ENCODE results near the gene GAK.
"Not testable (repeated sequence)": the region's sequence is repeated elsewhere in the genome, so short reads cannot be mapped to it uniquely, and the experiment has no call there.

Gene GAK

DNA sequence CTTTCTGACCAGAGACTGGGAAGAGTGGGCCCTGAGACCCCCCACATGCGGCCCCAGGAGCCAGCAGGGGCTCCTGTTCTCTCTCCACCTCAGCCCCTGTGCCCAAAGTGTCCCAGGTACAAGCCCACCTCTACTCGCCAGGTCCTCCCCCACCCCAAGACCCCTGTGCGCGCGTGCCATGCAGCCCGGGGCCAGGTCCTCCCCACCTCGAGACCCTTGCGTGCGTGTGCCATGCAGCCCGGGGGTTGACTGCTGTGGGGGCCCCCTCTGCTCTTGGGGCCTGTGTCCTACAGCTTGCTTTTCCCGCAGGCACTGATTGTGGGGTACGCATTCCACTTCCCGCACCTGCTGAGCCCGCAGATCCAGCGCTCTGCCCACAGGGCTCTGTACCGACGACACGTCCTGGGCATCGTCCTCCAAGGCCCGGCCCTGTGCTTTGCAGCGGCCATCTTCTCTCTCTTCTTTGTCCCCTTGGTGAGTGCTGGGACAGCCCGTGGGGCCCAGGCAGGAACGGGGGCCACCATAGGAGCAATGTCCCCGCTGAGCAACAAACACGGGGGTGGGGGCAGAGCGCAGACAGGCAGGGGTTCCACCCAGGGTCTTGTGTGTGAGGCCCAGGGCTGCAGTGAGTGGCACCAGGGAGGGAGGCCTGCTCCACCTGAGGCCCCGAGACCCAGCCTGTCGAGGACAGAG lies 20.9 kb upstream of the GAK start:
- DNase-seq (ENCODE audit: low read depth): no peak

- no peak for DNase-seq (ENCODE audit: low read depth)
Measured at GRCh38 chr4:951594-952468, 19.7 kb upstream of the GAK start.

- no peak for DNase-seq (ENCODE audit: low read depth)
Measured at GRCh38 chr4:951186-951585, 19.1 kb upstream of the GAK start.

DNA sequence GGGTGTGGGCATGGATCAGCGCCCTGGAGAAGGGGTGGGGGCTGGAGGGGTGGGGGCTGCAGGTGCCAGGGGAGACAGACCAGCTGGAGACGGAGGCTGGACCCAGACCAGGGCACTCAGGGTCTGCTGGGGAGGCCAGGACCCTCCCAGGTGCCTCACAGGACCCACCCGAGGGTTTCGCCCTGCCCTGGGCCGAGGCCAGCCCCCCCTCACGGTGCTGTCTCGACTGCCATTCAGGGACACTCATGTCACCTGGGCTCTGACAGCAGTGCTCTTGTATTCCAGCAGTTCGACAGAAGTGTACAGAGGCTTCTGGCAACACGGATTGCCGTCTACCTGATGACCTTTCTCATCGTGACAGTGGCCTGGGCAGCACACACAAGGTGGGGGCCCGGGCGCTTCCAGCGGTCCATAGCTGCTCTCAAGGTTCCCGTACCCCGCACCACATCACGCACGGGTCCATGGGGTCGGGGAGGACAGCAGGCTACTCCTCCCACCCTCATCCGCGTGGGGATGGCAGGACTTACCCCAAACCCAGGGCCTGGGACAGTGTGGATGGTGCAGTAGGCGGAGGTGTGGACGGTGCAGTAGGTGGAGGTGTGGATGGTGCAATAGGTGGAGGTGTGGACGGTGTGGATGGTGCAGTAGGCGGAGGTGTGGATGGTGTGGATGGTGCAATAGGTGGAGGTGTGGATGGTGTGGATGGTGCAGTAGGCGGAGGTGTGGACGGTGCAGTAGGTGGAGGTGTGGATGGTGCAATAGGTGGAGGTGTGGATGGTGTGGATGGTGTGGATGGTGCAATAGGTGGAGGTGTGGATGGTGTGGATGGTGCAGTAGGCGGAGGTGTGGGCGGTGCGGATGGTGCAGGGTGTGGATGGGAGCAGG lies 18.3 kb upstream of the GAK start:
- DNase-seq (ENCODE audit: low read depth): no peak

DNA sequence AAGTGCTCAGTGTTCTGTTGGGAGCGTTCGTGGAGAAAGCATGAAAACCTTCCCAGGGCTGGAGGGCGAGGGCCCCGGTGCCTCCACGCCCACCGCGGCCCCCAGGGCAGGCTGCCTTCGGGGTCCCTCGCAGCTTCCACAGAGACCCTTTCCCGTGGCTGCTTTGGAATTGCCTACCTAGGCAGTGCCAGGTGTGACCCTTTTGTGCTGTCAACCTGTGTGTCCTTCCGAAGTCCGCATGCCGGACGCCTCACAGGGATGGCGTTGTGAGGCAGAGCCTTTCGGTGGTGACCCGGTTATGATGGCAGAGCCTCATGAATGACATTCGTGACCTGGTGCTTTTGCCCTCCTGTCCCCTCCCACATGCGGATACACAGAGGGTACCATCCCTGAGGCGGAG lies 17.5 kb upstream of the GAK start:
- DNase-seq (ENCODE audit: low read depth): no peak

DNA sequence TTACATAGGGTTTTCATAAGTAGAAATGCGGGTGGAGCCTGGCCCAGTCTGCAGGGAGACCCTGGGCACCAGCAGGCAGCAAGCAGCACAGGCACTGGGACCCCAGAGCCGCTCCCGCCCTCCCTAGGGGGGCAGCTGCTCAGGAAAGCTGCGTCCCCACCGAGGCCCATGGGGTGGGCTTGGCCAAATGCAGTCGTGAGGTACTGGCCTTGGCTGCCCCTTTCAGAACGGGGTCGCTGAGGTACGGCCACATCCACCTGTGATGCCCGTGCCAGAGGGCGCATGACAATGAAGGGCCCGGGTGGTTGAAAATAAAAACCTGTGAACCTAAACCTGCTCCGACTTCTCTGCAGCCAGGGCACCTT lies 16.8 kb upstream of the GAK start:
- DNase-seq (ENCODE audit: low read depth): no peak

- no peak for DNase-seq (ENCODE audit: low read depth)
Measured at GRCh38 chr4:948101-948935, 16.2 kb upstream of the GAK start.

DNA sequence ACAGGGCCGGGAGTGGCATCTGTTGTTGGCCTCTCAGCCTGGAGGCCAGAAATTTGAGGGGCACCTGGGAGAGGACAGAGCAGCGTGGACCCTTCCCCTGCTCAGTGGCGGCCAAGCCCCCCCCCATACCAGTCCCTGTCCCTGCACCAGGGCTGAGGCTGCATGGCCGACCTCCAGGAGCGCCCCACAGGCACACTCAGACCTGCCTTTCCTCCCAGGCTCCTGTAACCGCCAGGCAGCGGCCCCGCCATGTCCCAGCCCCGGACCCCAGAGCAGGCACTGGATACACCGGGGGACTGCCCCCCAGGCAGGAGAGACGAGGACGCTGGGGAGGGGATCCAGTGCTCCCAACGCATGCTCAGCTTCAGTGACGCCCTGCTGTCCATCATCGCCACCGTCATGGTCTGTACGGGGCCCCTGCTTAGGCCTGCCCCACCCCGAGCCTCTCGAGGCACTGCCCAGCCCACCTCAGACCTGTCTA lies 15.4 kb upstream of the GAK start:
- DNase-seq (ENCODE audit: low read depth): no peak

DNA sequence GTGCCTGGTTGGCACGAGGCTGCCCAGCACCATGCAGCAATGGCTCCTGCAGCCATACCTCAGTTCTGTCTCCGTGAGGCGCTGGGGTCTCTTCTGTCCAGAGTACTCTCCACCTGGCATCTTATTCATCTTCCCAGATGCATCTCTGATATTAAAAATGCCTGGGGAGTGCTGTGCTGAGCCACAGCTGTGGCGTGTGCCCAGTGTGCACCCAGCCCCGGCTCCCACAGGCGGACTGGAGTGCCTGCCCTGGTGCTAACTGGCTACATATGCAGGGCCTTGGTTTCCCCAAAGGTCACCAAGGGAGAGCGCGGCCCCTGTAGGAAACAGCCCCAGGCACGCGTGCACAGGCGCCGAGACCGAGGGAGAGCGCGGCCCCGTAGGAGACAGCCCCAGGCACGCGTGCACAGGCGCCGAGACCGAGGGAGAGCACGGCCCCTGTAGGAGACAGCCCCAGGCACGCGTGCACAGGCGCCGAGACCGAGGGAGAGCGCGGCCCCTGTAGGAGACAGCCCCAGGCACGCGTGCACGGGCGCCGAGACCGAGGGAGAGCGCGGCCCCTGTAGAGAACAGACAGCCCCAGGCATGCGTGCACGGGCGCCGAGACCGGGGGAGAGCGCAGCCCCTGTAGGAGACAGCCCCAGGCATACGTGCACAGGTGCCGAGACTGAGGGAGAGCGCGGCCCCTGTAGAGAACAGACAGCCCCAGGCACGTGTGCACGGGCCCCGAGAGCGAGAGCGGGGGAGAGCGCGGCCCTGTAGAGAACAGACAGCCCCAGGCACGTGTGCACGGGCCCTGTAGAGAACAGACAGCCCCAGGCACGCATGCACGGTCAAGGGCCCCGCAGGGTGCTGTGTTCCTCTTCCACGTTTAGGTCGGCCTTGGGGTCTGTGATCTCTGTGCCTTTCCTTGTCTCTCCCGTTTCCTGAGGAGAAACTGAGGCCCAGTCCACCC lies 14.7 kb upstream of the GAK start:
- DNase-seq (ENCODE audit: low read depth): no peak

- DNase-seq (ENCODE audit: low read depth): no peak
Measured at GRCh38 chr4:946103-946450, 14.0 kb upstream of the GAK start.

DNA sequence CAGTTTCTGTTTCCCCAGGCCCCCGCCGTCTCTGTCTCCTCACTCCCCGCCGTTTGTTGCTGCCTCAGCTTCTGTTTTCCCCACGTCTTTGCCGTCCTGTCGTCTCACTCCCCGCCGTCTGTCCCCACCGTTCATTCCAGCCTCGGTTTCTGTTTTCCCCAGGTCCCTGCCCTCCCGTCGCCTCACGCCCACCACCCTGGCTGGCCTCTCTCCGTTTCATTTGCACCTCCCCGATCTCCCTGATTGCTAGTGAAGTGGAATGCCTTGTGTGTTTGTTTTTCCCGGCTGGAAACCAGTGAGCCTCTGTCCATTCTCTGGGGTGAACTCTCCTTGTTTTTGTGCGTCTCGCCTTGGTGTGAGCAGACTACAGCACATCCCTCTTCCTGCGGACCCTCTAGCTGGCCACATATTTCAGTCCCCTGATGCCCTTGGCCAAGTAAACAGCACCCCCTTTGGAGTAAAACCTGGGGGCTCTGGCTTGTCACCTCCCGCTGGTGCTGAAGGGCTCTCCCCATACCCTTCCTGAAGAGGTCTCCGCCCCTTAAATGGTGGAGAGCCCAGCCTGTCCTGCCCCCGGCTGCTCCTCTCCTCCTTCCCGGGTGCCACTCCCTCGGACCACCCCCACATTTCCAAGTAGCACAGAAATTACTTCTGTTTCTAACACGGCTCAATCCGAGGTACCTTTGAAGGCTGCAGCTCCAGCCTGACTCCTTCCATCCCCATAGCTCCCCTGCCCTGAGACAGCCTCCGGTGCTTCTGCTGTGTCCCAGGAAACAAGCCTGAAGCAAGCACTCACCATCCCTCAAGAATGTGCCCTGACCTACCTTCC lies 13.4 kb upstream of the GAK start:
- DNase-seq (ENCODE audit: low read depth): no peak

DNA sequence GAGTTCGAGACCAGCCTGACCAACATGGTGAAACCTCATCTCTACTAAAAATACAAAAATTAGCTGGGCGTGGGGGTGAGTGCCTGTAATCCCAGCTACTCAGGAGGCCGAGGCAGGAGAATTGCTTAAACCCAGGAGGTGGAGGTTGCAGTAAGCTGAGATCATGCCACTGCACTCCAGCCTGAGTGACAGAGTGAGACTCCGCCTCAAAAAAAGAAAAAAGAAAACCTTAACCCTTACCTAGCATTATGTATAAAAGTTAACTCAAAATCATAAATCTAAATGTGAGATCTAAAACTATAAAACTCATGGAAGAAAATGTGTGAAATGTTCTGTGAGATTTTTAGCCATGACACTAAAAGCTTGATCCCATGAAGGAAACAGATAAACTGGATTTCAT lies 7.4 kb upstream of the GAK start:
- DNase-seq (ENCODE audit: low read depth): not testable (repeated sequence)

- DNase-seq (ENCODE audit: low read depth): no peak
Measured at GRCh38 chr4:932713-933070, 576 bp upstream of the GAK start.

DNA sequence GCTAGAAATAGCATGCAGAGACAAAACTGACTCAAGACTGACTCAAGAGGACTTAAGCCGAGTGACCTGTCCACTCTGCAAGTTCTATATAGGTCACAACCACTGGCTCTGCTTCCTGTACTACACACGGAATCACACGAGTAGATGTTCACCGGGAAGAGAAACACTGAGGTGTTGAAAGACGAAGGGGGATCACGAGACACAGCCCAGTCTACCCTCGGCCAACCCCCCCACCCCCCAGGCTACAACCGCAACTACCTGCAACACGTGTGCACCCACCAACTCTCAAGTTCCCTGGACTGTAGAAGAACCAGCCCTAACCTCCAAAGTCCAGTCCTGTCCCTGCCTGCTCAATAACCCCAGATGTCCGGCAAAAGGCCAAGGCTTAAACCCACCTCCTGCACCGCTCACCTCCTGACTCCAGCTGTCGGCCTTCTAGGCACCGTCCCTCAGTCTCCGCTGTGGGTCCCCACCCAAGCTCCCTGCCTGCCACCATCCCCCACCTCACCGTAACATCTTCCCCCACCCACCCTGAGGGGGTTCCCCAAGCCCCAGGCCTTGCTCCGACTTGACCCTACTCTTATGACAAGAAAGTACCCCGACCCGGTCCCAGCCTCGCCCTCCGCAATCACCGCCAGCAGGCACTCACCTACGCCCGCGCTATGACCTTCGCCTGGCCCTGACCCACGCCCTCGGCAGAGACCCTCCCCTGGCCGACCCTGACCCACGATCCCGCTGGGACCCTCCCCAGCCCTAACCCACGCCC lies 739 bp downstream of the GAK start:
- DNase-seq (ENCODE audit: low read depth): no peak

DNA sequence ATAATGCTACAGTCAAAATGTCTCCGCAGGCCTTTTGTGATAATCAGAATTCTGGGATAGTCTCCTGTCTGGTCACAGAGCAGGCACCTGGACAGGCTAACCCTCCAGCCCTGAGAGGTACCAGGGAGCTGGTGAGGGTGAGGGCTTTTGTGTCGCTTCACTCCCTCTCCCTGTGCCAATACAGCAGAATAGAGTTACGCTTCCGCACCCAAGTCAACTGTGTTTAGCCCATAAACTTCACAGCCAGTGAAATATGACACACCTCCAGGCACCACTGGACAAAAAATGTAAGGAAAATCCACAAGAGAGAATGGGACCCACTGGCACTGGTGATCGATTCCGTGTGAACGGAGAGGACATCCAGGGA lies 1.3 kb downstream of the GAK start:
- DNase-seq (ENCODE audit: low read depth): no peak

- DNase-seq (ENCODE audit: low read depth): no peak
Measured at GRCh38 chr4:930028-930551, 2.0 kb downstream of the GAK start.

DNA sequence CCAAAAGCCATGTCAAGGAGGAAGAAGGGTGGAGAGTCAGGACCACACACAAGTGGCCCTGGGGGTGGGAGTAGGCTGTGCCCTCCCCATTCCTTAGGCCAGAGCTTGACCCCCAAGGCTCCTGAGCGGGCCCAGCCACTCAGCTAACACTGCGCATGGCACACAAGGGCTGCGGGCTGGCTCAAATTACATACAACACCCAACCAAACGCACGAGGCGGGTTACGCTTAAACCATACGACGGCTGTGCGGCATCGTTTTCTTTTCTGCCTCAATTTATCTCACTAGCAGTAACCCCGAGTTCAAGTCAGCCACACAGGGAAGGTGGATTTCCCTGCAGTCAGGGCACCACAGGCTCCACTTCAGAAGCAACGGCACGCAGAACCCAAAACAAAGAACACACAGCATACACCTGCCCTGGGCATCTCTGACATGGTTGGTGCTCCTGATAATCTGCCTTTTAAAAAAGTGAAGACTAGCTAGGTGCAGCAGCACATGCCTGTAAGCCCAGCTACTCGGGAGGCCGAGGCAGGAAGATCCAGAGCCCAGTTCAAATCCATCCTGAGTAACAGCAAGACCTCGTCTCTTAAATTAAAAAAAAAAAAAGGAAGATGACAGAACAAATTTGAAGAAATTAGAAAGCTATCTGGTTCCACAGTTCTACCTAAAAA lies 2.9 kb downstream of the GAK start:
- no peak for DNase-seq (ENCODE audit: low read depth)

GRCh38 chr4:927566-927965 lies 4.5 kb downstream of the GAK start:
- DNase-seq (ENCODE audit: low read depth): not testable (repeated sequence)

All from stimulated activated CD8-positive, alpha-beta memory T cell treated with anti-CD3 and anti-CD28 coated beads, Interleukin-15, amount 100 ng/mL, for 1 hour (primary cell).